Ovary (tissue), 9 donors: ENCODE measurements around the gene SLC10A3. TPM values are rescaled to one million over a fixed set of nuclear protein-coding genes. Genes with fewer than 3 reads are reported as not detected.

Experiments used
- DNase-seq, 5 donors: peaks; one replicate each; pipeline ENCODE4 v3.0.0-alpha.2; 2019 to 2020
- H3K27ac ChIP-seq, 2 donors: fragments of 200-600 bp; one replicate each; pipeline versions ENCODE4 v1.5.1 to v1.8.0; 2019 to 2022
- H3K27me3 ChIP-seq: fragments of 200-600 bp; one replicate; pipeline ENCODE4 v1.8.0; 2022
- H3K36me3 ChIP-seq: fragments of 200-600 bp; sonication (generic); one replicate; pipeline ENCODE4 v1.5.1; 2019
- H3K4me1 ChIP-seq: one replicate; pipeline ENCODE4 v1.8.1; 2013; ENCODE audit warnings: mild to moderate bottlenecking, moderate library complexity; ENCODE audit not compliant: insufficient read depth
- H3K4me3 ChIP-seq: fragments of 200-600 bp; sonication (generic); one replicate; pipeline ENCODE4 v1.5.1; 2017
- H3K9me3 ChIP-seq, 2 donors: fragments of 200-600 bp in 1 of 2; sonication (generic) in 1 of 2; one replicate each; pipeline versions ENCODE4 v1.5.1 to v1.8.1; 2013 to 2019; ENCODE audit warnings: mild to moderate bottlenecking in 1 of 2, moderate library complexity in 1 of 2
- CTCF ChIP-seq, 3 donors: fragments of 450-650 bp in 2 of 3; fragments of 200-600 bp in 1 of 3; IDR thresholded peaks; one replicate each; pipeline versions ENCODE4 v1.5.1 to v1.8.0; 2016 to 2022; ENCODE audit warnings: antibody characterized with exemption in 3 of 3, mild to moderate bottlenecking in 1 of 3
- EP300 ChIP-seq: sonication (generic); formaldehyde crosslinking; IDR thresholded peaks from one replicate; pipeline ENCODE4 v1.6.1; 2017; ENCODE audit warnings: antibody characterized with exemption
- POLR2A ChIP-seq: fragments of 450-650 bp; IDR thresholded peaks from one replicate; pipeline ENCODE4 v1.6.1; 2017; ENCODE audit warnings: antibody characterized with exemption, mild to moderate bottlenecking, moderate library complexity
- WGBS, 3 donors: extraction: QIAGEN DNeasy Blood & Tissue Kit in 1 of 3; methylation state at CpG; one replicate each; pipeline versions ENCODE4 v1.1.5 to v1.1.7; 2013 to 2017; 5-methylcytosine and 5-hydroxymethylcytosine counted together
- intact Hi-C, 4 donors: fragments of 100-400 bp; cut with DNase I; formaldehyde crosslinking; loops; one replicate each; pipeline versions ENCODE4 v1.11.0 to v1.15.1; 2022 to 2023
- polyA plus RNA-seq, 2 donors: library from polyadenylated mRNA; stranded (reverse); fragments of 200-250 nt in 1 of 2; fragments of 350-450 nt in 1 of 2; fragmentation: Illumina TruSeq in 1 of 2; extraction: RNeasy Lipid Tissue Mini Kit (QIAGEN cat#74804) in 1 of 2; gene quantifications; one replicate each; pipeline ENCODE4 v1.2.3, GENCODE V29; 2013 to 2014
- total RNA-seq, 7 donors: library from RNA; depleted of rRNA in 2 of 7; stranded (reverse); fragments of >200 nt in 2 of 7; fragmentation: NEBNext Ultra II Directional in 3 of 7; extraction: Animal tissue kit (Norgen Biotek cat#: 25700) in 3 of 7; gene quantifications; one replicate each; pipeline versions ENCODE4 v1.1.0 to v1.2.4, GENCODE V29; 2016 to 2023
- donor health status: DM: no; HTN: no; CAD: no; lungs with moderate emphysema.
- donor health status: DM: no; HTN: no; CAD: no.
- donor health status: Bipolar disorder and iron deficiency.
- donor health status: DM: yes; HTN: yes; CAD: no.
- donor health status: DM: no; HTN: no; CAD: no.
- donor health status: DM: yes; HTN: yes; CAD: no.

The SLC10A3 gene
- total and polyA plus RNA-seq, 9 donors: 5.5 to 49.8 (median 37.6) TPM

GRCh38 chrX:154495472-154495922, 5.1 kb upstream of the SLC10A3 start:
- WGBS, 3 donors: 69 to 73% (median 70%) methylated on average over 6 of the region's 6 CpGs
- no peaks in the 10 kb centered on the region for H3K4me1 ChIP-seq
- no peaks in the 10 kb centered on the region for H3K27me3 ChIP-seq
- H3K9me3 ChIP-seq: no peaks in the 10 kb centered on the region
- TF ChIP-seq EP300: no peak
- H3K36me3 ChIP-seq: no peaks in the 10 kb centered on the region
- no peak overlapping the region for H3K27ac ChIP-seq
- DNase-seq: no peak
- no peak overlapping the region for H3K4me3 ChIP-seq
- intact Hi-C loops: no loop called here

GRCh38 chrX:154494715-154495114, 4.3 kb upstream of the SLC10A3 start:
- H3K9me3 ChIP-seq: no peaks in the 10 kb centered on the region
- no peaks in the 10 kb centered on the region for H3K27me3 ChIP-seq
- H3K4me1 ChIP-seq: no peaks in the 10 kb centered on the region
- 63 to 70% (median 66%) methylated on average over 3 of the region's 3 CpGs for WGBS, 3 donors
- H3K27ac ChIP-seq: no peak overlapping the region
- DNase-seq: no peak
- no peaks in the 10 kb centered on the region for H3K36me3 ChIP-seq
- intact Hi-C loops: no loop called here
- no peak for TF ChIP-seq EP300
- no peak for TF ChIP-seq CTCF (IDR thresholded peaks at IDR 0.05)
- no peak for TF ChIP-seq POLR2A
- no peak overlapping the region for H3K4me3 ChIP-seq

GRCh38 chrX:154490021-154490413, 412 bp downstream of the SLC10A3 start:
- Histone ChIP-seq H3K36me3 (no peaks in the 10 kb centered on the region), H3K27ac (peak overlapping the region; percentile 85 to 89), H3K4me3 (peak overlapping the region; percentile 56), H3K4me1 (no peaks in the 10 kb centered on the region), H3K9me3 (no peaks in the 10 kb centered on the region), H3K27me3 (no peaks in the 10 kb centered on the region)
- no peak for TF ChIP-seq POLR2A
- TF ChIP-seq EP300: no peak
- no peak for TF ChIP-seq CTCF (IDR thresholded peaks at IDR 0.05)
- WGBS, 3 donors: 28 to 59% (median 41%) methylated on average over 17 to 19 of the region's 19 CpGs
- peak; percentile 64 to 74 (median 66) for DNase-seq
- intact Hi-C loops: no loop called here

- WGBS, 3 donors: 81 to 84% (median 83%) methylated on average over 4 of the region's 4 CpGs
- intact Hi-C loops: no loop called here
- H3K4me3 ChIP-seq: peak overlapping the region; percentile 56
Measured at GRCh38 chrX:154489182-154489581, 1.2 kb downstream of the SLC10A3 start.

More at GRCh38 chrX:154489182-154489581, 1.2 kb downstream of the SLC10A3 start:
- Histone ChIP-seq H3K9me3 (no peaks in the 10 kb centered on the region), H3K27ac (peak overlapping the region in 1 of 2 donors; percentile 89), H3K27me3 (no peaks in the 10 kb centered on the region), H3K36me3 (no peaks in the 10 kb centered on the region), H3K4me1 (no peaks in the 10 kb centered on the region)
- peak in 2 of 5 donors; percentile 18 to 37 for DNase-seq
- TF ChIP-seq CTCF (IDR thresholded peaks at IDR 0.05): no peak
- no peak for TF ChIP-seq POLR2A
- no peak for TF ChIP-seq EP300
